Fibroblast of gingiva (primary cell): ENCODE measurements around the gene PAPOLA.
A peak's percentile ranks its signal among the peaks of the same experiment; 100 is the strongest.

Experiments
- DNase-seq: peaks from one replicate; pipeline ENCODE4 v3.0.0-alpha.2; 2011; ENCODE audit warnings: low read depth

PAPOLA gene

DNA sequence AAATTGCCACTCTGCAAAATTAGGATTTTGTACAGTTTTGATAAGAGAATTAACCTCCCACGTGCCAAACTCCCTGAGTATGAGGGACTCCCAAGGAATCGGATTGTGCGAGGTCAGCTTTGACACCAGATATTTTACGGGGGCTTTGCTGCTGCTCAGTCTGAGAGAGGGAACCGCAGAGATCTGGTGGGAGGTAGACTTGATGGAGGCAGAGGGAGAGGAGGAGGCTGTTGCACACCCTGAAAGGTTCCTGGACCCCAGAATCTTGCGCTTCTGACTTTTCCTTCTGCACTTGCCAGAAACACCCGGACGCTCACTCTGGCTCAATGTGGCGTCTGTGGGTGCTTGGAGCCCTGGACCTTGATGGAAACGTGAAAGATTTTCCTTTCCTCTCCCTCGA, 83.9 kb downstream of the PAPOLA start:
- no peak for DNase-seq

- DNase-seq = no peak
Measured at GRCh38 chr14:96586921-96587822, 85.0 kb downstream of the PAPOLA start.

DNA sequence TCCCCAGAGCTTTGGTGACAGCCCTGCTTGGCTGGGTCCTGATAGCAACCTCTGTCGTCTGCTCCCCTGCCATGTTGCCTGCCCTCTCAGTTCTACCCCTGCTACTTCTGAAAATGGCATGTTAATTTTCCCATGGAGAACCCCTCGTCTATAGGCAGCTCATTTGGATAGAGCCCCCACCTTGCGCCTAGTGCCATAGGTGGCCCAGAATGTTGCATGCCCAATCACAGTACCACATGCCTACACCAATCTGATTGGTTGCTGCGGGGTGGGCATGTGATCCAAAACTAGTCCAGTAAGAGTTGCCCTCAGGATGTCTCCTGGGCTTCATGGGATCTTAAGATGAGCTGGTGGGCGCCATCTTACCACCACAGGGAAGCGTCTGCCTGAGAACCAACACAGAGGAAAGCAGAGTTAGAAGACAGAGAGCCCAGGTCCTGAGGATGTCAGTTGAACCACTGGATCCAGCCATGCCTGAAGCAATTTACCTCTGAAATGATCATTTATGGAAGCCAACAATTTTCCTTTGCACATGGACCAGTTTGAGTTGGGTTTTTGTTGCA, 85.7 kb downstream of the PAPOLA start:
- no peak for DNase-seq

GRCh38 chr14:96588410-96589257, 86.5 kb downstream of the PAPOLA start:
- DNase-seq = no peak

DNA sequence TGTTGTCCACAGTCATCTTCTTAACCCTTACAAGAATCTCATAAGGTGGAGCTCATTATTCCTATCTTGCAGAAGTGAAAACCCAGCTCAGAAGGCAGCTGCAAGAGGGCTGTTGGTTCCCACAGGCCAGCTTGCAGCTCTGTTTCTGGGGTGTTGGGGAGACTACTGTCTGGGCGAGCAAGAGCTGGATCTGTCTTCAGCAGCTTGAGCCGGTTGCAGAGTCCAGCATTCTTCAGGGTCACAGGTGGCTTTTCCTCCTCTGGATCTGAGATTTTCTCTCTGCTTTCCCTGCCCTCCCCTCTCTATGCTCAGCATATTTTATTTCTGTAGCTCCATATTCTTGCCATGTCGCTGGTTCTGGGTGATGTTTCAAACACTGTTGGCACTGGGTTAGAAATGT, 87.4 kb downstream of the PAPOLA start:
- no peak for DNase-seq

GRCh38 chr14:96590190-96590864, 88.1 kb downstream of the PAPOLA start:
- DNase-seq = no peak

- DNase-seq = peak; percentile 11
Measured at GRCh38 chr14:96592591-96593386, 90.6 kb downstream of the PAPOLA start.

GRCh38 chr14:96594961-96595360, 92.8 kb downstream of the PAPOLA start:
- DNase-seq = no peak

GRCh38 chr14:96597680-96598079, 95.5 kb downstream of the PAPOLA start:
- no peak for DNase-seq

- no peak for DNase-seq
Measured at GRCh38 chr14:96598332-96598928, 96.2 kb downstream of the PAPOLA start.

DNA sequence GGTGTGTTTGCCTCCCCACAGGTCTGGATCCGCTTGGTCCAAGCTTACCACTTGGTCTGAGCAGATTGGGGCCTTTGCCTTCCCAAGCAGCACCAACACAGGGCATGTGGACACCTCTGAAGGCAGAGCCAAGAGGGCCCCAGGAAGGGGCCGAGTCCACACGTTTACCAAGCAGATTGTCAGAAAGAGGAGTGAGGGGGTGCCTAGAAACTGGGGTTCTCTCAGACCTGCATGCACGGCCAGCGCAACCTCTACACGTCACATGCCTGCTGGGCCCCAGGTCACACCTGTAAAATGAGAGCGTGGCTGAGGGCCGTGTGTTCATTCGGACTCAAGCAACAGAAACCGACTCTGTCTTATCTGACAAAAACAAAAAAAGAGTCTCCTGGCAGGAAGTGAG, 96.9 kb downstream of the PAPOLA start:
- DNase-seq = no peak

DNA sequence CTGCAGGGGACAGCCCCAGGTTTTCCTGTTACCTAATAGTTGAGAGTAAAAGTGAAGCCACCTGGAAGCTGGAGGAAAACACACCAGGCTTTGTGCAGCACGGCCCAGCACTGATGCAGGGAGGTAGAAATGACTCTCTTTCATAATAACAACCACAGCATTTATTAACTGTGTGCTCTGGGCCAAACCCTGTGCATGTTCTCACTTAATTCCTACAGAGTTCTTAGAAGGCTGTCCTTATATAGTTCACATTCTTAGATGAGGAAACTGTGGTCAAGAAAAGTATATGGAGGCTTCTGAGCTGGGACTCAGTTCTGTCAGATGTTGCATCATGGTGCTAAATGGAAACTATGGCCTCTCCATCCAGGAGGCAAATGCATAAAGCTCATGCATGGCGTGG, 100.0 kb downstream of the PAPOLA start:
- DNase-seq = no peak

GRCh38 chr14:96603350-96604255, 101.4 kb downstream of the PAPOLA start:
- DNase-seq = no peak

DNA sequence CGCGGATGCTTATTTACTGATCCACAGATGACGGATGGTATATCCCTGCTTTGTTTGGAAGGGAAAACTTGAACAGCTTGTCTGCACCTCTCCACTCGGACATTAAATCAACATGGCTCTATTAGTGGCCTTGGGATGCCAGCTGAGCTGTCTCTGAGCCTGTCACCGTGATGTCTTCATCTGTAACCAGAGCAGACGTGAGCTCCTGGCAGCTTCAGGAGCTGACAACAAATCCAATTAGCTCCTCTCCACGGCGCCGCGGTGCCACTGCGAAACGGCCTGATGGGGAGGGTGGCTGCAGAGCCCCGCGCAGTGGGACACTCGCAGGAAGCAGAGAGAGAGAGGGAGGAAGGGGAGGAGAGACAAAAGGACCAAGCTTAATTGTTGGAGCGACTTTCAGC, 112.3 kb downstream of the PAPOLA start:
- no peak for DNase-seq

GRCh38 chr14:96616161-96616721, 114.1 kb downstream of the PAPOLA start:
- no peak for DNase-seq
